A549 (cell line): ENCODE results near the gene RABAC1. TPM values are rescaled to one million over a fixed set of nuclear protein-coding genes. Genes with fewer than 3 reads are reported as not detected.

Experiments used
- ATAC-seq, 2 experiments: fragments of 200-7000 bp in 1 of 2; fragments of >200 bp in 1 of 2; cut with Nextera tagmentation in 1 of 2; cut with Tn5 transposase in 1 of 2; 3 replicates each; pipeline versions ENCODE4 v1.8.0 to v1.9.1; 2018 to 2020; ENCODE audit warnings: mild to moderate bottlenecking in 1 of 2, moderate library complexity in 1 of 2
- CTCF ChIA-PET: fragments of 300-600 bp; sonication (Branson Sonifier 250); formaldehyde crosslinking; extraction: SDS; loops from one replicate; lab custom pipeline; 2021; ENCODE audit warnings: antibody characterized with exemption, inconsistent platforms; lab: Yijun Ruan, JAX
- POLR2A ChIA-PET: fragments of 350-600 bp; formaldehyde crosslinking; extraction: SDS; loops from one replicate; lab custom pipeline; 2021; ENCODE audit warnings: antibody characterized with exemption, inconsistent platforms; lab: Yijun Ruan, JAX
- DNase-seq, 2 experiments: peaks; one replicate each; pipeline versions ENCODE4 v3.0.0 to v3.0.0-alpha.2; 2011 to 2016; ENCODE audit warnings: low read depth in 1 of 2, low spot score in 1 of 2
- FAIRE-seq: peaks from 2 replicates; lab custom pipeline; 2011; peaks lifted over from hg19 to GRCh38; lab: Jason Lieb, UNC
- H3K27ac ChIP-seq, 2 experiments: fragments of >200 bp; sonication (Bioruptor Twin); formaldehyde crosslinking; 3 replicates each; pipeline ENCODE4 v1.5.1; 2016 to 2017
- H3K4me1 ChIP-seq: fragments of >200 bp; sonication (Bioruptor Twin); formaldehyde crosslinking; 3 replicates; pipeline ENCODE4 v1.6.1; 2016
- H3K4me2 ChIP-seq: fragments of >200 bp; sonication (Bioruptor Twin); formaldehyde crosslinking; 3 replicates; pipeline ENCODE4 v1.6.1; 2016
- H3K4me3 ChIP-seq: fragments of >200 bp; sonication (Bioruptor Twin); formaldehyde crosslinking; 3 replicates; pipeline ENCODE4 v1.5.1; 2016
- H3K9me3 ChIP-seq: fragments of >200 bp; sonication (Bioruptor Twin); formaldehyde crosslinking; 3 replicates; pipeline ENCODE4 v1.6.1; 2016
- ATOH8 ChIP-seq: fragments of 250-450 bp; sonication (Bioruptor Pico); IDR thresholded peaks from 2 replicates; pipeline ENCODE4 v1.5.0; 2020; ENCODE audit warnings: low read depth, mild to moderate bottlenecking, moderate library complexity
- BCL3 ChIP-seq: fragments of >200 bp; sonication (Bioruptor Twin); formaldehyde crosslinking; IDR thresholded peaks from 3 replicates; pipeline ENCODE4 v1.6.1; 2016
- BHLHE40 ChIP-seq: IDR thresholded peaks from 2 replicates; pipeline ENCODE4 v1.6.1; 2012; ENCODE audit warnings: low read depth, low read length, inconsistent platforms
- CBX2 ChIP-seq: fragments of 200-600 bp; sonication (generic); IDR thresholded peaks from 2 replicates; pipeline ENCODE4 v1.6.1; 2016; ENCODE audit warnings: low read depth, mild to moderate bottlenecking, borderline replicate concordance
- CEBPB ChIP-seq, 2 experiments: fragments of >200 bp in 1 of 2; sonication (Bioruptor Twin) in 1 of 2; formaldehyde crosslinking in 1 of 2; IDR thresholded peaks; 2 replicates each; pipeline ENCODE4 v1.6.1; 2012 to 2016
- CHD4 ChIP-seq: fragments of 200-600 bp; sonication (generic); IDR thresholded peaks from 2 replicates; pipeline ENCODE4 v1.6.1; 2016; ENCODE audit warnings: antibody characterized with exemption, mild to moderate bottlenecking, borderline replicate concordance
- CTCF ChIP-seq: fragments of >200 bp; sonication (Bioruptor Twin); formaldehyde crosslinking; IDR thresholded peaks from 3 replicates; pipeline ENCODE4 v1.5.1; 2016
- EHF ChIP-seq: fragments of 250-450 bp; sonication (Bioruptor Pico); IDR thresholded peaks from 2 replicates; pipeline ENCODE4 v1.5.0; 2020; ENCODE audit warnings: mild to moderate bottlenecking
- FOSB ChIP-seq: fragments of 250-450 bp; sonication (Bioruptor Pico); IDR thresholded peaks from 2 replicates; pipeline ENCODE4 v1.5.0; 2020; ENCODE audit warnings: mild to moderate bottlenecking, moderate library complexity
- GATA3 ChIP-seq: IDR thresholded peaks from 2 replicates; pipeline ENCODE4 v1.6.1; 2012; ENCODE audit warnings: borderline replicate concordance
- HDAC2 ChIP-seq: fragments of 200-600 bp; sonication (generic); IDR thresholded peaks from 2 replicates; pipeline ENCODE4 v1.6.1; 2016
- JUN ChIP-seq, 2 experiments: fragments of >200 bp; sonication (Bioruptor Twin); formaldehyde crosslinking; IDR thresholded peaks; 2 replicates in 1 of 2; 3 replicates in 1 of 2; pipeline ENCODE4 v1.6.1; 2016 to 2017
- JUNB ChIP-seq: fragments of >200 bp; sonication (Bioruptor Twin); formaldehyde crosslinking; IDR thresholded peaks from 2 replicates; pipeline ENCODE4 v1.6.1; 2016
- KDM5A ChIP-seq: fragments of 200-600 bp; sonication (generic); IDR thresholded peaks from 2 replicates; pipeline ENCODE4 v1.6.1; 2016; ENCODE audit warnings: antibody characterized with exemption, mild to moderate bottlenecking
- MAZ ChIP-seq: fragments of 150-350 bp; IDR thresholded peaks from 2 replicates; pipeline ENCODE4 v1.6.1; 2014; ENCODE audit warnings: antibody characterized with exemption, low read depth, low read length, borderline replicate concordance
- MYC ChIP-seq: IDR thresholded peaks from 2 replicates; pipeline ENCODE4 v1.6.1; 2012; ENCODE audit warnings: mild to moderate bottlenecking, inconsistent platforms, low read length, improper control_type of control experiment, borderline replicate concordance
- NR3C1 ChIP-seq: fragments of >200 bp; sonication (Bioruptor Twin); formaldehyde crosslinking; IDR thresholded peaks from 3 replicates; pipeline ENCODE4 v1.6.1; 2017
- POLR2AphosphoS2 ChIP-seq: conservative IDR thresholded peaks from 2 replicates; pipeline ENCODE4 v1.6.1; 2012; ENCODE audit warnings: low read length, improper control_type of control experiment, inconsistent platforms
- RFX5 ChIP-seq: fragments of 450-650 bp; IDR thresholded peaks from 2 replicates; pipeline ENCODE4 v1.7.1; 2014; ENCODE audit warnings: antibody characterized with exemption, mild to moderate bottlenecking, moderate library complexity
- SMC3 ChIP-seq: fragments of >200 bp; sonication (Bioruptor Twin); formaldehyde crosslinking; IDR thresholded peaks from 3 replicates; pipeline ENCODE4 v1.6.1; 2018; ENCODE audit warnings: inconsistent platforms
- SREBF2 ChIP-seq: fragments of 450-650 bp; IDR thresholded peaks from 2 replicates; pipeline ENCODE4 v1.6.1; 2014; ENCODE audit warnings: mild to moderate bottlenecking, moderate library complexity
- USF2 ChIP-seq: fragments of 450-650 bp; IDR thresholded peaks from 2 replicates; pipeline ENCODE4 v1.6.1; 2014; ENCODE audit warnings: antibody characterized with exemption
- ZSCAN20 ChIP-seq: fragments of 250-450 bp; sonication (Bioruptor Pico); IDR thresholded peaks from 2 replicates; pipeline ENCODE4 v1.8.0; 2022; ENCODE audit warnings: mild to moderate bottlenecking, moderate library complexity
- WGBS: methylation state at CpG from one replicate; pipeline ENCODE4 v1.1.6; 2017; ENCODE audit errors: missing lambda C conversion rate; 5-methylcytosine and 5-hydroxymethylcytosine counted together
- polyA plus RNA-seq, 4 experiments: library from polyadenylated mRNA; depleted of rRNA in 3 of 4; stranded (reverse); fragments of >200 nt; fragmentation: RNase III in 1 of 4; extraction: RNeasy Plus Mini Kit Qiagen cat#74134 plus additional on column Dnase treatment in 1 of 4; gene quantifications; 2 replicates in 3 of 4; 3 replicates in 1 of 4; pipeline ENCODE4 v1.2.3, GENCODE V29; 2011 to 2017

The RABAC1 gene
- polyA plus RNA-seq, 2 of the 4 experiments (the other 2 are of a cell fraction) = 117 to 247 TPM

GRCh38 chr19:41910240-41910991, 48.7 kb downstream of the RABAC1 start:
- POLR2A ChIA-PET = no interaction called here
- Histone ChIP-seq H3K9me3 (no peaks in the 10 kb centered on the region), H3K27ac (no peak overlapping the region), H3K4me2 (no peak overlapping the region), H3K4me1 (peaks cover 35% of the 10 kb centered on the region), H3K4me3 (no peak overlapping the region)
- TF ChIP-seq NR3C1 = no peak
- no peak for TF ChIP-seq POLR2AphosphoS2
- TF ChIP-seq CEBPB (IDR thresholded peaks at IDR 0.05) = no peak
- TF ChIP-seq USF2 = no peak
- TF ChIP-seq CBX2 = no peak
- no peak for TF ChIP-seq CHD4
- TF ChIP-seq JUN (IDR thresholded peaks at IDR 0.05) = no peak
- TF ChIP-seq GATA3 = no peak
- 77% methylated on average over 12 of the region's 12 CpGs for WGBS
- CTCF ChIA-PET = interaction anchor here (0.7 to 4.8 kb wide), 11 partner anchors 9 to 125 kb away, joined by 3 to 28 read pairs (median 3); partner anchors contain the start of gene RABAC1
- DNase-seq (no peak), FAIRE-seq (peak; percentile 63), ATAC-seq (peak in 1 of 2 experiments; percentile 0; a peak in 2 of 6 replicates)

- no peak for DNase-seq
- TF ChIP-seq CBX2 = no peak
- no peak for TF ChIP-seq HDAC2
- no peak for TF ChIP-seq NR3C1
- TF ChIP-seq KDM5A = no peak
- no peak for TF ChIP-seq MYC
- no peak for TF ChIP-seq USF2
- no peak for TF ChIP-seq ZSCAN20 (CRISPR knock-in tag)
- TF ChIP-seq SMC3 = no peak
- TF ChIP-seq EHF = no peak
- no peak for TF ChIP-seq CTCF
- no peak for TF ChIP-seq FOSB (CRISPR knock-in tag)
- no peak for TF ChIP-seq BHLHE40
- no peak for TF ChIP-seq MAZ
- TF ChIP-seq JUNB = no peak
- TF ChIP-seq ATOH8 = no peak
- no peak for TF ChIP-seq SREBF2
- TF ChIP-seq RFX5 = no peak
- TF ChIP-seq CEBPB (IDR thresholded peaks at IDR 0.05) = no peak
- TF ChIP-seq BCL3 = no peak
- no peak overlapping the region for H3K27ac ChIP-seq
- H3K4me1 ChIP-seq = peaks cover 36% of the 10 kb centered on the region
- ChIA-PET CTCF (interaction anchor here (0.7 to 4.8 kb wide), 10 partner anchors 8 to 125 kb away, joined by 3 to 28 read pairs (median 3); partner anchors contain the start of gene RABAC1), POLR2A (no interaction called here)
- ATAC-seq = no peak
- H3K9me3 ChIP-seq = no peaks in the 10 kb centered on the region
- no peak overlapping the region for H3K4me3 ChIP-seq
- FAIRE-seq = no peak
- 83% methylated on average over 13 of the region's 13 CpGs for WGBS
- no peak overlapping the region for H3K4me2 ChIP-seq
Observed at GRCh38 chr19:41909706-41910105, 49.4 kb downstream of the RABAC1 start.
